WERI-Rb-1 (cell line): ENCODE data around the gene TBL1Y.
"Not testable (repeated sequence)": the region's sequence is repeated elsewhere in the genome, so short reads cannot be mapped to it uniquely, and the experiment has no call there.

Experiments used
- DNase-seq: peaks from one replicate; pipeline ENCODE4 v3.0.0-alpha.2; 2020
- H3K27ac ChIP-seq: fragments of 250-450 bp; sonication (Bioruptor Pico); 2 replicates; pipeline ENCODE4 v1.5.1; 2020; ENCODE audit warnings: mild to moderate bottlenecking, moderate library complexity
- H3K27me3 ChIP-seq: fragments of 250-450 bp; sonication (Bioruptor Pico); 2 replicates; pipeline ENCODE4 v1.5.1; 2021; ENCODE audit warnings: mild to moderate bottlenecking, low read depth, moderate library complexity; ENCODE audit not compliant: insufficient read depth, severe bottlenecking
- H3K36me3 ChIP-seq: fragments of 250-450 bp; sonication (Bioruptor Pico); 2 replicates; pipeline ENCODE4 v1.5.1; 2020; ENCODE audit warnings: mild to moderate bottlenecking, moderate library complexity
- H3K4me3 ChIP-seq: 2 replicates; pipeline ENCODE4 v1.5.1; 2011; ENCODE audit warnings: low read depth, mild to moderate bottlenecking, control low read depth, low read length
- H3K9me3 ChIP-seq: fragments of 250-450 bp; sonication (Bioruptor Pico); 2 replicates; pipeline ENCODE4 v1.5.1; 2021; ENCODE audit warnings: mild to moderate bottlenecking, moderate library complexity; ENCODE audit not compliant: severe bottlenecking
- CTCF ChIP-seq: IDR thresholded peaks from 2 replicates; pipeline ENCODE4 v1.5.1; 2011; ENCODE audit warnings: low read depth, mild to moderate bottlenecking, control low read depth, inconsistent platforms, low read length

Gene TBL1Y

DNA sequence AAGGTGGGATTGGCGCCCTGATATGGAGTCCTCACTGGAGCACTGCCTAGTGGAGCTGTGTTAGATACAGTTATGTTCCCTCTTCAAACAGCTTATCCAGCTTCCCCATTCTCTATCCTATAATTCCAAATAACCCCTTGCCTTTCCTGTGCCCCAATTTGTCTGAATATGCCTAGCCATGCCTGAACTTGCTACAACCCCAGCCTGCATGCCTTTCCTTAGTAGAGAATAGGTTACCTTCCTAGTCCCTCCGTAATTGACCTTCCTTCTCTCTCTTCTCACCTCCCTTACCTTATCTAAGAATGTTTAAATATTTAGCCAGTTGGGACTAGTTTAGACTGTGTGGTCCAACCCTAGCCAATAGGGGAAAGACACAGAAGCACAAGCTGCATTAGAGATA, 102.6 kb downstream of the TBL1Y start:
- TF ChIP-seq CTCF, result no peak
- no peak overlapping the region for H3K27ac ChIP-seq
- no peak overlapping the region for H3K4me3 ChIP-seq
- no peak for DNase-seq
- H3K27me3 ChIP-seq, result no peaks in the 10 kb centered on the region
- no peaks in the 10 kb centered on the region for H3K9me3 ChIP-seq
- no peaks in the 10 kb centered on the region for H3K36me3 ChIP-seq

DNA sequence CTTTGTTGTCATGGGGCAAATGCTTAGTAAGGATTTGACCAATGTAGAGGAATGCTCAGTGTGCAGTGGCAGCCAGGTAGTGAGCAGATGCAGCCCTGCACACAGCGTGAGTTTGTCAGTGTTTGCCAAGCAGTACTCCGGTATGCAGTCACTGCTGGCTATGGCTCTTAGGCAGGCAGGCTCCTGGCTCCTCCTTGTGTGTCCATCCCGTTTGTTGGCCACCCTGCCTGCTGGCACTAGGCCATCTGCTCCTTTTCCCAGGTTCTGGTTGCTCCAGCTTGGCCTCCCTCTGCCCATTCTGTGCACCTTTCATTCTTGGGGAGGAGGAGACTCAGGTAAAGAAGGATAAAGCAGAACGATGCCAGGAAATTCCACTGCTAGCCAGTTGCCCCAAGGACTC, 106.0 kb downstream of the TBL1Y start:
- H3K4me3 ChIP-seq, result no peak overlapping the region
- H3K36me3 ChIP-seq, result no peaks in the 10 kb centered on the region

GRCh38 chrY:7017244-7018080, 107.0 kb downstream of the TBL1Y start:
- H3K9me3 ChIP-seq, result no peaks in the 10 kb centered on the region
- no peak overlapping the region for H3K4me3 ChIP-seq
- no peaks in the 10 kb centered on the region for H3K36me3 ChIP-seq
- TF ChIP-seq CTCF, result no peak
- H3K27ac ChIP-seq, result no peak overlapping the region
- no peaks in the 10 kb centered on the region for H3K27me3 ChIP-seq
- DNase-seq, result no peak

More for the DNA sequence above, 106.0 kb downstream of the TBL1Y start:
- Histone ChIP-seq H3K9me3 (no peaks in the 10 kb centered on the region), H3K27me3 (no peaks in the 10 kb centered on the region), H3K27ac (no peak overlapping the region)
- no peak for DNase-seq
- no peak for TF ChIP-seq CTCF

DNA sequence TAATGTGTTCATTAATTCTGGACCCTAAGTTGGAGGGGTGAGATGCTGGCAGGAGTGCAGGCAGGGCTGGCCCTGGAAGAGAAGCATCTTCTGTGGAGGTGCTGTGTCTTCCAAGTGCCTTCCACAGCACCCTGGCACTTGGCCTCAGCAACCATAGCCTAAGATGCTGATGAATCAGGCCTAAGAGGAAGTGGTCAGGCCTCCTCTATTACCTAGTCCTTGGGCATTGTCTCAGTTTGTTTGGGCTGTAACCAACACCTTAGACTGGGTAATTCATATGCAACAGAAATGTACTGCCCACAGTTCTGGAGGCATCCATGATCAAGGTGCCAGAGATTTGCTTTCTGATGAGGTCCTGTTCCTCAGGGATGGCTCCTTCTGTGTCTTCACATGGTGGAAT, 128.5 kb downstream of the TBL1Y start:
- Histone ChIP-seq H3K9me3 (no peaks in the 10 kb centered on the region), H3K27me3 (no peaks in the 10 kb centered on the region), H3K27ac (no peak overlapping the region), H3K36me3 (no peaks in the 10 kb centered on the region), H3K4me3 (no peak overlapping the region)
- DNase-seq, result no peak
- no peak for TF ChIP-seq CTCF

- no peak for DNase-seq
- Histone ChIP-seq H3K36me3 (no peaks in the 10 kb centered on the region), H3K9me3 (no peaks in the 10 kb centered on the region), H3K27me3 (no peaks in the 10 kb centered on the region), H3K4me3 (no peak overlapping the region), H3K27ac (no peak overlapping the region)
- no peak for TF ChIP-seq CTCF
Observed at GRCh38 chrY:7040662-7041061, 130.2 kb downstream of the TBL1Y start.

- Histone ChIP-seq H3K27ac (no peak overlapping the region), H3K36me3 (no peaks in the 10 kb centered on the region), H3K27me3 (no peaks in the 10 kb centered on the region), H3K4me3 (no peak overlapping the region), H3K9me3 (no peaks in the 10 kb centered on the region)
- DNase-seq, result no peak
- TF ChIP-seq CTCF, result no peak
Observed at GRCh38 chrY:7041983-7042382, 131.5 kb downstream of the TBL1Y start.

DNA sequence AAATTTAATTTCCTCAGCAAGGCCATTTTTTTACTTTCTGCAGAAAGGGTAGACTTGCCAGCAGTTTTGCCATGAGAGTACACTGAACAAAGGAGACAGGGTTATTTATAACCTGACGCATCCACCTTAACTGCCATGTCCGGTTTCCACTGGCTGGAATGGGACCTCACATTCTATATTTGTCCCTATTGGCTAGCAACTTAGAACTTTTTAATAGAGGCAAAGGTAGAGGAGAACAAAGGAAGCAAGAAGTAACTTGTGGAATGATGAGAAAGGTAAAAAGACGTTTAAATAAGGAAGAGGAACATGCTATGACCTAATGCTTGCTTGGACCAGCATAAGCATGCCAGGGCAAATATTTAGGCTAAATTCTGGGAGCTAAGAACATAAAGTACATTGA, 142.0 kb downstream of the TBL1Y start:
- H3K9me3 ChIP-seq, H3K27ac ChIP-seq, H3K36me3 ChIP-seq, DNase-seq, H3K27me3 ChIP-seq, H3K4me3 ChIP-seq: not testable (repeated sequence)
